ENCODE data around the gene GCSH. TPM values are rescaled to one million over a fixed set of nuclear protein-coding genes. Genes with fewer than 3 reads are reported as not detected.
A peak's percentile ranks its signal among the peaks of the same experiment; 100 is the strongest.
"Not testable (repeated sequence)": the region's sequence is repeated elsewhere in the genome, so short reads cannot be mapped to it uniquely, and the experiment has no call there.

The GCSH gene
- 17.2 and 23.1 TPM in 2 replicates for total RNA-seq

- DNase-seq (ENCODE audit: extremely low read depth, low read depth, low spot score) = peak; percentile 75
Observed at GRCh38 chr16:81095953-81096714, at the start of gene GCSH. GCSH (minus strand) TSS chr16:81096395; CDS start chr16:81096278, 117 bp downstream.

- no peak for DNase-seq (ENCODE audit: extremely low read depth, low read depth, low spot score)
Observed at GRCh38 chr16:81143921-81144471, 47.8 kb upstream of the GCSH start.

GRCh38 chr16:81142864-81143263 is 46.7 kb upstream of the GCSH start:
- no peak for DNase-seq (ENCODE audit: extremely low read depth, low read depth, low spot score)

- no peak for DNase-seq (ENCODE audit: extremely low read depth, low read depth, low spot score)
Observed at GRCh38 chr16:81140930-81141780, 45.0 kb upstream of the GCSH start.

DNA sequence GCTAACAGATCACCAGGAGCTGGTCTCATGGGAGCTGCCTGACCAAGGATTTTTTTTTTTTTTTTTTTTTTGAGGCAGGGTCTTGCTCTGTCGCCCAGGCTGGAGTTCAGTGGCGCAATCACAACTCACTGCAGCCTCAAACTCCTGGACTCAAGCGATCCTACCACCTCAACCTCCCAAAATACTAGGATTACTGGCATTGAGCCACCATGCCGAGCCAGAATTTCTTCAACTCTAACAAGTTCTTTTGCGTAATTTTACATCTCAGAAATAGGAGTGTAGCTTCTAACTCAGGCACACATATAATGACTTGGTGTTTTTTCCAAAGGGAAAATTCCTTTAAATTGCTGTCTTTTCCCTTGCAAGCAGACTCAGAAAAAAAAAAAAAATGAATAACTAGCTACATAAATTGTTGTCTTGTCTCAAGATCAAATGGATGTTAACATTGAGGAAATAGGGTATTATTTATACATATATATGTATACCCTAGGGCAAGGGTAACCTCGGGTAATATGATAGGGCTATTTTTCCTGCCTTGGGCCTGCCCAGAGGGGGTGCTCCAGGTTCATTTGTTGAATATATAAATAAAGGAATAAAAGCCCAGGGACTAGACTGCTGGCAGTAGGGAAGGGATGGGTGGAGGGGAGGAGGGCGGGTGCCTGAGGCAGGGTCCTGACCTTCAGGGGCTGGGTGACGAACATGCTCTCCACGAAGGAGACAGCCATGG is 42.8 kb upstream of the GCSH start:
- DNase-seq (ENCODE audit: extremely low read depth, low read depth, low spot score) = no peak

DNA sequence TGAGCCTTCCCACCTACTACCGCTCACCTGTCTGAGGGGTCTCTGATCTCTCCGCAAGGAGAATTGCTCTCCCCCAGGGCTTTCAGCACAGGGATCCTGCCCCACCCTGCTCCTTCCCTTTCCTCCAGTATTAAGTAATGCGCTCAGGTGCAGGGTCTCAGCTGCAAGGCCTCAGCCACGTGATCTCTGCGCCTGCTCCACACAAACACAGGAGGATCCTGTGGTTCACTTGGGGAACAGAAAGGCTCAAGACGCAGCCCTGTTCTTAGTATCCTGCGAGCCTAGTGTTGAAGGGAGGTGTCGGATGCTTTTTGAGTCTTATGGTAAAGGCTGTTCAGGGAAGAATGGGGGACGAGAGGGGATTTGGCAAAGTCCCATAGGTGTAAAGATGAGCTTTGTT is 41.6 kb upstream of the GCSH start:
- DNase-seq (ENCODE audit: extremely low read depth, low read depth, low spot score) = no peak

GRCh38 chr16:81136390-81137335 is 40.5 kb upstream of the GCSH start:
- no peak for DNase-seq (ENCODE audit: extremely low read depth, low read depth, low spot score)

DNA sequence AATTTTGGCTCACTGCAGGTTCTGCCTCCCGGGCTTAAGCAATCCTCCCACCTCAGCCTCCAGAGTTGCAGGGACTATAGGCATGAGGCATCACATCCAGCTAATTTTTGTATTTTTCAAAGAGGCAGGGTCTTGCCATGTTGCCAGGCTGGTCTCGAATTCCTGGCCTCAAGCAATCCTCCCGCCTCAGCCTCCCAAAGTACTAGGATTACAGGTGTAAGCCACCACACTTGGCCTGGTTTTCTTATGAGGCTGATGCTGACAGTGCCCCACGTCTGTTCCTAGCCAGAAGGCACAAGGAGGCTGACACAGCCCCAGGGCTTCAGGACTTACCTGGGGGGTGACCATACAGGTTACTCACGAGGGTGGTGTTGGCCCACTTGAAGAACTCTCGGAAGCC is 33.9 kb upstream of the GCSH start:
- DNase-seq (ENCODE audit: extremely low read depth, low read depth, low spot score) = no peak

DNA sequence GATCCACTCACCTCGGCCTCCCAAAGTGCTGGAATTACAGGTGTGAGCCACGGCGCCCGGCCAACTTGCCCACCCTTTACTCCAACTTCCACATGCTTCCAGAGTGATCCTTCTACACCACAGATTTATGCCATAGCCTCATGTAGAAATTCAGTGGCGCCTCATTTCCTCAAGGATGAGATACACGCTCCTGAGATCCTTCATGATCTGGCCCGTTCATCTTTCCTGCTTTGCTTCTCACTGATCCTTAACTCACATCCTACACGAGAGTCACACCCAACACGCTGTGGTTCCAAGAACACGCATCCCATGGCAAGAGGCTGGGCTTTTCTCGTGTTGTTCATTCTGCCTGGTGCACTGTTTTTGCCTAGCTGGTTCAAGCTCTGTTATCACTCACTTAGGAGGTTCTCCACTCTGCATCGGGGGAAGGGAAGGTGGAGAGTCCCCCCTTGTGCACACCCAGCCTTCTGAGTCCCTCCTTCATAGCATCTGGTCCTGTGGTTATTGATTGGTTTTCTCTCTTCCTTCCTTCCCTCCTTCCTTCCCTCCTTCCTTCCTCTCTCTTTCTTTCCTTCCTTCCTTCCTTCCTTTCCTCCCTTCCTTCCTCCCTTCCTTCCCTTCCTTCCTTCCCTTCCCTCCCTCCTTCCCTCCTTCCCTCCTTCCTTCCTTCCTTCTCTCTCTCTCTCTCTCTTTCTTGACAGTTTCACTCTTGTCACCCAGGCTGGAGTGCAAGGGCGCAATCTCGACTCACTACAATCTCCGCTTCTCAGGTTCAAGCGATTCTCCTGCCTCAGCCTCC is 32.7 kb upstream of the GCSH start:
- DNase-seq (ENCODE audit: extremely low read depth, low read depth, low spot score) = no peak

DNA sequence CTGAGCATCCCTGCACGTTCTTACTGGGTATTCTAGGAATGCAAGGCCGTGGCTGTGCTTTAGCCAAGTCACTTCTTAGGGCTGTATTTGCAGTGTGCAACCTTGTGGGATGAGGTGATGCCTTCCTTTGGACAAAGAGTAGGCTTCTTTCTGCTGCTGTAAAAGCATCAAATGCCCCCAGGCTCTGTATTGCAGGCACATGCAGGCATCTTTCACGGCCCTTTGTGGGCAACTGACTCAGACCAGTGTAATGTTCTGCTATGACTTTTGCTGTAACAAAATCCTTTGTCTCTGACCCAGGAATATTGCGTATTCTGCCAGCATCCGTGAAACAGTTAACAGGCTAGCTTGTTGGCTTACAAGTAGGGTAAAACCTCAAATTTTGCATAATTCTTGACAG is 30.9 kb upstream of the GCSH start:
- no peak for DNase-seq (ENCODE audit: extremely low read depth, low read depth, low spot score)

DNA sequence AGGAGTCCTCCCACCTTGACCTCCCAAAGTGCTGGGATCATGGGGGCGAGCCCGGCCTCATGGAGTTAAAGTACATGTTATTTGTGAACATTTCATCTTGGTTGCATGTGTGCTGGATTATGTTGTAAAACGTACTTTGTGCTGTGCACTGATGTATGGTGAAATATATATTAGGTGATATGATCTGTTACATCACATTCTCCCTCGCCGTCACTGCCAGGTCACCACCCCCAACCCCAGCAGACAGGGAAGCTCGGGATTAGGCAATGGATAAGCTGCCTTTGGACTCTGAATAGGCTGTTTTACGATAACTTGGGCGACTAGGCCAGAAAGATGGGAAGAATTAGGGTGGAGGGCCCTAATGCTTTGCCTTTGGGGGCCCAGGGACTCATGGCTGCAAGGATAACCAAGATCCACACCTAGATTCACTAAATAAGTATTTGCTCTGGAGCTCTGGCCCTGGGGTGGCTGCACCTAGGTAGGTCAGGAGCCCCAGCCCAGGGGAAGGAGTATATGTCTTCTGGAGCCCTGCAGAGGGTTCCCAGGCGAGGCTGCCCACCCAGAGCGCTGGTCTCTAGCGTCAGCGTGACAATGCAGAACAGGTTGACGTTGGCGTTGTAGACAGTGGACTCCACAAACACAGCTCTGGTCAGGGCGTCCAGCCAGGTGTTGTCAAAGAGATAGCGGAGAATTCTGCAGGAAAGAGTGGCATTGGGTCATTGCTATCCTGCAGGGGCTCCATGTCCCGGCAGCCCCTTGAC is 27.1 kb upstream of the GCSH start:
- no peak for DNase-seq (ENCODE audit: extremely low read depth, low read depth, low spot score)

- no peak for DNase-seq (ENCODE audit: extremely low read depth, low read depth, low spot score)
Observed at GRCh38 chr16:81121474-81121990, 25.3 kb upstream of the GCSH start.

DNA sequence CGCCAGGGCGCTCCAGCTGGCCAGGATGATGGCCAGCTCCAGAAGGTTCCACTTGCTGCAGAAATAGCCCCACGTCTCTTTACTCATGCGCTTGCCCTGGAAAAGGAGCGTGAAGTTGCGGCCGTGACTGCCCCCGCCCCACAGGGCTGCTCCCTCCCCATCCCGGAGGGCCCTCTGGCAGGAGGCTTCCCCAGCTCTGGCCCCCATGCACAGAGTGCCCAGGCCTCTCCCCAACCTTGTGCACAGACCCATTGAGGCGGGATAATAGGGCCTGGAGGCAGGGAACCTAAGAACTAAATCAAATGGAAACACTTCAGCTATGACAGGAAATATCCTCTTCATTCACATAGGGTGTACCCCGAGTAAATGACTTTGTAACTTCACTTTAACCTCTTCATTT is 21.2 kb upstream of the GCSH start:
- DNase-seq (ENCODE audit: extremely low read depth, low read depth, low spot score) = no peak

GRCh38 chr16:81116285-81116684 is 20.1 kb upstream of the GCSH start:
- DNase-seq (ENCODE audit: extremely low read depth, low read depth, low spot score) = no peak

- DNase-seq (ENCODE audit: extremely low read depth, low read depth, low spot score) = no peak
Observed at GRCh38 chr16:81112453-81112852, 16.3 kb upstream of the GCSH start.

DNA sequence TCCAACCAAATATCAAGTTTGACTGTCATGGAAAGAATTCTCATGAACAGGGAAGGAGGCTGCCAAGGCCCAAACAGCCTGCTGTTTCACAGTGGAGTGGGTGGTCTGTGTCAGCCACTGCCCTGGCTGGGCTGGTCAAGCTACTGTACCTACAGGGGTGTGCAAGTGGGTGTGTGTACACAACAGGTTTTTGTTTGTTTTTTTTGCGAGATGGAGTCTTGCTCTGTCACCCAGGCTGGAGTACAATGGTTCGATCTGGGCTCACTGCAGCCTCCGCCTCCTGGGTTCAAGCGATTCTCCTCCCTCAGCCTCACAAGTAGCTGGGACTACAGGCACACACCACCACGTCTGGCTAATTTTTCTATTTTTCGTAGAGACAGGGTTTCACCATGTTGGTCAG is 13.1 kb upstream of the GCSH start:
- DNase-seq (ENCODE audit: extremely low read depth, low read depth, low spot score) = not testable (repeated sequence)

DNA sequence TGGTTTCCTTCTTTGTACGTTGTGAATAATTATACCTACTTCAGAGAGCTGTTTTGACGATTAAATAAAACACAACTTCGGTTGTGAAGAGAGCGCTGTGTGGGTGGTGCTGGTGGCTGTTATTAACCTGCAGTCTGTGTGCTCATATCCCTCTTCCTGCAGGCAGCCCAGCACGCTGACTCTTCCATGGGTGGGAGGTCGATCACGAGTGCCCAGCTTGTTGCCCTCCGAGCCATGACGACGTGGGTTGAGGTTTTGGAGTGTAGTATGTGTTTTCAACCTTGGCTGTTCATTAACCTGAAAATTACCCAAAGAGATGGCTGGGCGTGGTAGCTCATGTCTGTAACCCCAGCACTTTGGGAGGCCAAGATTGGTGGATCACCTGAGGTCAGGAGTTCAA is 11.3 kb upstream of the GCSH start:
- no peak for DNase-seq (ENCODE audit: extremely low read depth, low read depth, low spot score)

DNA sequence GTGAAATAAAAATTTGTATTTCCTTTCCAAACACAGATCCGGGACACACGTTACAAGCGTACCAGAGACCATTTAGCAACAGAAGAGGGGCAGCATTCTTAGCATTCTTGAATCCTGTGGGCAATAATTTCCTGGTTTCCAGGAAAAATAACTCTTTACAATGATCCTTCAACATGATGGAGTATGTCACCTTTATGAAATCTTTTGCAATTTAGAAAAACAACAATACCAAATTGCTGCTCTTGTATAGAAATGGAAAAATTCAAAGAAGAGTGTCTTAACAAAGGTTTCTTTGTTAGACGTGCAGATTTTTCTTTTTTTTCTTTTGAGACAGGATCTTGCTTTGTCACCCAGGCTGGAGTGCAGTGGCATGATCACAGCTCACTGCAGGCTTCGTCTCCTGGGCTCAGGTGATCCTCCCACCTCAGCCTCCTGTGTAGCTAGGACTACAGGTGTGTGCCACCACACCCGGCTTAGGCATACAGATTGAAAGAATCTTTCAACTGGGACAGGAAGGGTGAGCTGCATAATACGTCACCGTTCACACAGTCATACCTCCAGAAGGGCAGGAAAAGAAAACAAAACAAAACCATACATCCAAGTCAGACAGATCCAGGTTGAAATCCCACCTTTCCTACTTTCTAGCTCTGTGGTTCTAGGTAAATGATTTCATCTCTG is 10.8 kb upstream of the GCSH start:
- no peak for DNase-seq (ENCODE audit: extremely low read depth, low read depth, low spot score)

Measured in glomerular endothelial cell (primary cell).